Adrenal gland (tissue), 12 donors: ENCODE measurements around the gene MIER3. TPM values are rescaled to one million over a fixed set of nuclear protein-coding genes. Genes with fewer than 3 reads are reported as not detected.

Experiments
- DNase-seq, 7 donors: peaks; one replicate each; pipeline ENCODE4 v3.0.0-alpha.2; 2019 to 2020
- H3K27ac ChIP-seq, 5 donors: fragments of 200-600 bp; sonication (generic) in 4 of 5; 1 replicate in 3 of 5; 2 replicates in 2 of 5; pipeline versions ENCODE4 v1.5.1 to v1.8.0; 2016 to 2020; ENCODE audit warnings: mild to moderate bottlenecking in 1 of 5
- H3K27me3 ChIP-seq: fragments of 200-600 bp; 2 replicates; pipeline ENCODE4 v1.8.0; 2021
- H3K36me3 ChIP-seq, 2 donors: fragments of 200-600 bp; replicated peaks in 1 of 2; 1 replicate in 1 of 2; 2 replicates in 1 of 2; pipeline versions ENCODE4 v1.5.1 to v1.8.0; 2018 to 2022
- H3K4me1 ChIP-seq, 2 donors: fragments of 200-600 bp; replicated peaks in 1 of 2; 1 replicate in 1 of 2; 2 replicates in 1 of 2; pipeline versions ENCODE4 v1.5.1 to v1.8.0; 2018 to 2021
- H3K4me3 ChIP-seq, 4 donors: fragments of 200-600 bp; sonication (generic) in 3 of 4; one replicate each; pipeline ENCODE4 v1.5.1; 2016 to 2018
- H3K9me3 ChIP-seq, 3 donors: fragments of 200-600 bp; sonication (generic) in 1 of 3; replicated peaks in 1 of 3; 1 replicate in 2 of 3; 2 replicates in 1 of 3; pipeline versions ENCODE4 v1.5.1 to v1.8.0; 2016 to 2021
- POLR2A ChIP-seq, 2 donors: fragments of 450-650 bp; IDR thresholded peaks; one replicate each; pipeline ENCODE4 v1.6.1; 2017; ENCODE audit warnings: antibody characterized with exemption in 2 of 2, mild to moderate bottlenecking in 2 of 2, moderate library complexity in 1 of 2
- WGBS, 4 donors: extraction: QIAGEN DNeasy Blood & Tissue Kit in 2 of 4; methylation state at CpG; one replicate each; pipeline versions ENCODE4 v1.1.5 to v1.1.7; 2013 to 2017; 5-methylcytosine and 5-hydroxymethylcytosine counted together
- intact Hi-C, 2 donors: fragments of 100-400 bp; cut with DNase I; formaldehyde crosslinking; loops; one replicate each; pipeline versions ENCODE4 v1.14.1 to v1.15.0; 2022 to 2023
- polyA plus RNA-seq, 3 donors: library from polyadenylated mRNA; stranded (reverse); fragments of 200-250 nt in 2 of 3; fragments of 350-450 nt in 1 of 3; fragmentation: Illumina TruSeq in 1 of 3; extraction: RNeasy Lipid Tissue Mini Kit (QIAGEN cat#74804) in 1 of 3; gene quantifications; one replicate each; pipeline ENCODE4 v1.2.3, GENCODE V29; 2013 to 2014
- total RNA-seq, 9 donors: library from RNA; depleted of rRNA in 4 of 9; stranded (reverse); fragments of >200 nt in 4 of 9; fragments of 120-200 nt in 1 of 9; fragmentation: NEBNext Ultra II Directional in 1 of 9; extraction: Animal tissue kit (Norgen Biotek cat#: 25700) in 1 of 9; gene quantifications; one replicate each; pipeline versions ENCODE4 v1.1.0 to v1.2.4, GENCODE V29; 2013 to 2023
- TF ChIP-seq, protein P1 (sequence below), 6 experiments: fragments of 450-650 bp in 4 of 6; fragments of 200-600 bp in 2 of 6; sonication (generic) in 1 of 6; IDR thresholded peaks; 1 replicate in 5 of 6; 2 replicates in 1 of 6; pipeline versions ENCODE4 v1.5.1 to v1.8.0; 2016 to 2021; ENCODE audit warnings: antibody characterized with exemption in 6 of 6, mild to moderate bottlenecking in 2 of 6, moderate library complexity in 1 of 6
- donor health status: healthy with polysubstance abuse.
- donor health status: Bipolar disorder and iron deficiency.
- donor health status: DM: yes; HTN: yes; CAD: no.
- donor health status: DM: no; HTN: no; CAD: no.
- donor health status: DM: no; HTN: no; CAD: no.
- donor health status: DM: yes; HTN: yes; CAD: no.

MIER3 gene
- total and polyA plus RNA-seq, 12 donors, result 5.1 to 30.2 (median 19.1) TPM

DNA sequence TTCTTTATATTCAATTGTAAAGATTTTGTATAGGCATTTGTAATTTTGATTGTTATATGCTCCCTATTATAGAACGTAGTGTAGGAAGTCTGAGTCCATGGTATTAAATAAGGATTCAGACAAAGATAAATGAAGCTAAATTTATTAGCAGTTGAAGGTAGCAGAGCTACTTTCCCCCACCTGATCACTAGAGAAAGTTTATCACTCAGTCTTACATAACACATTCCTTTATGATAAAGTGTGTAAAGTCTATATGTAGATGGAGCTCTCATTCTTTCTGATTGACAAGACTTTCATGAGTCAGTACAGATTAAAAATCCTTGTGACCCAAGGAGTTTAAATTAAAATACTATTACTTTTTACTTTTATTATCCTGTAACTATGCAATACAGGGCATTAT lies 2.3 kb upstream of the MIER3 start:
- no peak for TF ChIP-seq POLR2A (IDR thresholded peaks at IDR 0.05)
- TF ChIP-seq, protein P1, sequence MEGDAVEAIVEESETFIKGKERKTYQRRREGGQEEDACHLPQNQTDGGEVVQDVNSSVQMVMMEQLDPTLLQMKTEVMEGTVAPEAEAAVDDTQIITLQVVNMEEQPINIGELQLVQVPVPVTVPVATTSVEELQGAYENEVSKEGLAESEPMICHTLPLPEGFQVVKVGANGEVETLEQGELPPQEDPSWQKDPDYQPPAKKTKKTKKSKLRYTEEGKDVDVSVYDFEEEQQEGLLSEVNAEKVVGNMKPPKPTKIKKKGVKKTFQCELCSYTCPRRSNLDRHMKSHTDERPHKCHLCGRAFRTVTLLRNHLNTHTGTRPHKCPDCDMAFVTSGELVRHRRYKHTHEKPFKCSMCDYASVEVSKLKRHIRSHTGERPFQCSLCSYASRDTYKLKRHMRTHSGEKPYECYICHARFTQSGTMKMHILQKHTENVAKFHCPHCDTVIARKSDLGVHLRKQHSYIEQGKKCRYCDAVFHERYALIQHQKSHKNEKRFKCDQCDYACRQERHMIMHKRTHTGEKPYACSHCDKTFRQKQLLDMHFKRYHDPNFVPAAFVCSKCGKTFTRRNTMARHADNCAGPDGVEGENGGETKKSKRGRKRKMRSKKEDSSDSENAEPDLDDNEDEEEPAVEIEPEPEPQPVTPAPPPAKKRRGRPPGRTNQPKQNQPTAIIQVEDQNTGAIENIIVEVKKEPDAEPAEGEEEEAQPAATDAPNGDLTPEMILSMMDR (IDR thresholded peaks at IDR 0.05), result no peak
- DNase-seq, result no peak
- no peaks in the 10 kb centered on the region for H3K27me3 ChIP-seq
- peaks cover 5 to 13% of the 10 kb centered on the region in 2 donors for H3K4me1 ChIP-seq
- H3K9me3 ChIP-seq, result no peaks in the 10 kb centered on the region
- WGBS, 4 donors, result 86 to 100% (median 91%) methylated on average over 1 of the region's 1 CpG
- intact Hi-C loops, result loop anchor here in 1 of 2 donors (10.0 kb wide), 1 partner anchor 271 kb away; no protein-coding TSS in a partner anchor
- H3K4me3 ChIP-seq, result no peak overlapping the region
- no peak overlapping the region for H3K27ac ChIP-seq
- H3K36me3 ChIP-seq, result no peaks in the 10 kb centered on the region

DNA sequence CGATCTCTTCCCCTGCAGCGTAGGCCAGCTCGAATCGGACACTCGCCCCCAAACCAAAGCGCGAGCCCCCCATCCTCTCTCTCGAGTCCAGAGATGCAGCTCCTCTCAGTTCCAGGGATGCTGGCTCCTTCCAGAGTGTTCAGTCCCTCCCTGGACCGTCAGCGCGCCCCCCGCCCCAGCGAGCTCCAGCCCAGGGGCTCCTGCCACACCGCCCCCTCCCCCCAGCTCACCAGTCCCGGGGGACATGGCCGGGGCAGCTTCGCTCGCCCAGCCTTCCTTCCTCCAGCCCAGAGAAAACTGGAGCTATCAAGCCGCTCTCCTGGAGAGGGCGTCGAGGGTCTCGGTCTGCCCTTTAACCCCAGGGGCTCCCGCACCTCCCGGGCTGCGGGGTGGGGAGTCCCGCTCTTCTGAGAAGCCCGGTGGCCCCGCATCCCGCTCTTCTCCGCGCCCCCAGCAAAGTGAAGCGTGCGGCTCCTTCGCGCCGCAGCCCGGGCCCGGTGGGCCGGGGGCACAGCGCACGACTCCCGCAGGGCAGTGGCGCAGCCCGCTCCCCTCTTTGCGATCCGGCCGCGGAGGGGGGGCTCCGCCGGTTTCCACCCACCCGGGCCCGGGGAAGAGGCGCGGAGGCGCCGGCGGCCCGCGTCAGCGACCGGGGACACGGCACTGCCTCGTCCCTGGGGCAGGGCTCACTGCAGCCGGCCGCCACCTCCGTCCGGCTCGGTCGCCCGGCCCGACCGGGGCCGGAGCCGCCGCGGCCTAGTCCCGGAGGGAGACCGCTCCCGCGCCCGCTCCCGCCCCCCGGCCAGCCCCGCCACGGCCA lies 587 bp downstream of the MIER3 start:
- H3K36me3 ChIP-seq, result no peaks in the 10 kb centered on the region
- peak overlapping the region in 4 of 5 donors; percentile 79 to 96 (median 83) for H3K27ac ChIP-seq
- TF ChIP-seq POLR2A (IDR thresholded peaks at IDR 0.05), result no peak
- H3K4me1 ChIP-seq, result peaks cover 5 to 13% of the 10 kb centered on the region in 2 donors
- 0% methylated on average over 3 to 85 of the region's 85 CpGs for WGBS, 4 donors
- intact Hi-C loops, result loop anchor here in 1 of 2 donors (10.0 kb wide), 1 partner anchor 273 kb away; no protein-coding TSS in a partner anchor
- H3K4me3 ChIP-seq, result peak overlapping the region; percentile 4 to 98 (median 68)
- H3K27me3 ChIP-seq, result no peaks in the 10 kb centered on the region
- peak in 5 of 7 donors; percentile 15 to 45 (median 28) for DNase-seq
- no peaks in the 10 kb centered on the region for H3K9me3 ChIP-seq

- Histone ChIP-seq H3K27me3 (no peaks in the 10 kb centered on the region), H3K36me3 (peaks cover 0 to 6% of the 10 kb centered on the region in 2 donors), H3K4me1 (peaks cover 5 to 13% of the 10 kb centered on the region in 2 donors), H3K27ac (peak overlapping the region in 4 of 5 donors; percentile 79 to 96 (median 83)), H3K9me3 (no peaks in the 10 kb centered on the region), H3K4me3 (peak overlapping the region in 2 of 4 donors; percentile 58 to 98)
- DNase-seq, result peak; percentile 53 to 76 (median 60)
- TF ChIP-seq, protein P1 (IDR thresholded peaks at IDR 0.05), result no peak
- peak in 1 of 2 donors; percentile 32 for TF ChIP-seq POLR2A (IDR thresholded peaks at IDR 0.05)
- 0 to 2% (median 1%) methylated on average over 16 to 33 of the region's 33 CpGs for WGBS, 4 donors
- intact Hi-C loops, result loop anchor here in 1 of 2 donors (10.0 kb wide), 1 partner anchor 274 kb away; no protein-coding TSS in a partner anchor
Observed at GRCh38 chr5:56950626-56951125, 1.2 kb downstream of the MIER3 start.

DNA sequence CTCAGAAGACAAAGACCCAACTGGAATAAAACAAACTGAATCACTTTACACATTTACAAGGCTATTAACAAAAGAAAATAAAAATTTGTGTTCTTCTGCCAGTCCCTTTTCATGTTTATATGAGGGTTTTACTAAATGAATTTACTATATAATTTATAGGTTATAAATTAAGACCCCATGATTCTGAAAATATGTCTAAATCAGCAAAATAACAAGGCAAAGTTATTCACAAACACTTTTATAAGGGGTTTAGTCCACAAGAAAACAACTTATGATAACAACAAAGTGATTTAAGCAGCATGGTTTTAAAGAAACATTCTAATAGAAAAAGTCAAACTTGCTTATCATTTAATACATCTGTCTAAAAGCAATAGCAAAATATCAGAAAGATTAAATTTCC lies 4.9 kb downstream of the MIER3 start:
- no peak for TF ChIP-seq POLR2A (IDR thresholded peaks at IDR 0.05)
- TF ChIP-seq, protein P1 (IDR thresholded peaks at IDR 0.05), result no peak
- DNase-seq, result no peak
- Histone ChIP-seq H3K4me1 (peaks cover 5 to 13% of the 10 kb centered on the region in 2 donors), H3K27ac (no peak overlapping the region), H3K36me3 (peaks cover 0 to 25% of the 10 kb centered on the region in 2 donors), H3K4me3 (no peak overlapping the region), H3K27me3 (no peaks in the 10 kb centered on the region), H3K9me3 (no peaks in the 10 kb centered on the region)
- intact Hi-C loops, result no loop called here
